ENCODE data around the gene SCAMP1.
A peak's percentile ranks its signal among the peaks of the same experiment; 100 is the strongest.
"Not testable (repeated sequence)": the region's sequence is repeated elsewhere in the genome, so short reads cannot be mapped to it uniquely, and the experiment has no call there.

The SCAMP1 gene

DNA sequence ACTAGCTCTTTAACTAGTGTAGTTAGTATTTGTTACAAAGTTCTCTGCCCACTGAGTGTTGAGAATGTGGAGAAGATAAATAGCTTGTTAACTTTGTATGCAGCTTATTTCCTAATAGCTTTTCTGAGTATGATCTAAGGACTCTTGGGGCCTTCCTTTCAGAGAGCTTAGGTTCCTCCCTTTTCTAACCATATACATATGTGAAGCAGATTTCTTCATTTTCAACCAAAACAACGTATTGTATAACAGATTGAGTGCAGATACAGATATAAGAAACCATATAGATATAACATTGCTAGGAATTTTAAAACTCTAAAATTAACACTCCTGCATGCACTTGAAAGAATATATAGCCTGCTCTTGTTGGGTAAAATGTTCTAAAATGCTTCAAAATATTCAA lies 70.4 kb downstream of the SCAMP1 start:
- H3K9me3 Mint-ChIP-seq = peaks cover 16% of the 10 kb centered on the region
- no peaks in the 10 kb centered on the region for H3K27me3 Mint-ChIP-seq
- no peak overlapping the region for H3K27ac Mint-ChIP-seq
- ATAC-seq = no peak
- no peak for DNase-seq
- H3K36me3 Mint-ChIP-seq (ENCODE audit: low read depth) = peaks cover 48% of the 10 kb centered on the region
- no peaks in the 10 kb centered on the region for H3K4me1 Mint-ChIP-seq
- H3K4me3 Mint-ChIP-seq = no peak overlapping the region

DNA sequence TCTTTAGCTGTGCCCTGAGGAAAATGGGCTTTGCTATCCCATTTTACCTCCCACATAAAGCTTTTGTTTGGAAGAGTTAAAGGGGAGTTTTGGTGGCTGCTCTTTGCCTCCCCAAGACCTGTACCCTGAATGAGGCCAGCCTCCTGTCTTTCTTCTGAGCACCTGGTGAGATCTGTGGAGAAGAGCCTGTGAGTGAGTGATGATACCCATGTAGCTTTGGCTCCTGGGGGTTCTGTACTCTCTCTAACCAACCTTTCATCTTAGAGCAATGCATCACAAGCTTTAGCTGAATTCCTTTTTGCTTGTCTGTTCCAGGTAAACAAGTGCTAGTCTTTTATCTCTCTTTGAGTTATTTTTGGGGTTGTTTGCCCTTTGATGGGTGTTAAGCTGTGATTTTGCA lies 73.6 kb downstream of the SCAMP1 start:
- no peaks in the 10 kb centered on the region for H3K4me1 Mint-ChIP-seq
- H3K36me3 Mint-ChIP-seq (ENCODE audit: low read depth) = peaks cover 48% of the 10 kb centered on the region
- H3K27me3 Mint-ChIP-seq = no peaks in the 10 kb centered on the region
- no peak overlapping the region for H3K27ac Mint-ChIP-seq
- DNase-seq = no peak
- no peak for ATAC-seq
- peaks cover 6% of the 10 kb centered on the region for H3K9me3 Mint-ChIP-seq
- H3K4me3 Mint-ChIP-seq = no peak overlapping the region

DNA sequence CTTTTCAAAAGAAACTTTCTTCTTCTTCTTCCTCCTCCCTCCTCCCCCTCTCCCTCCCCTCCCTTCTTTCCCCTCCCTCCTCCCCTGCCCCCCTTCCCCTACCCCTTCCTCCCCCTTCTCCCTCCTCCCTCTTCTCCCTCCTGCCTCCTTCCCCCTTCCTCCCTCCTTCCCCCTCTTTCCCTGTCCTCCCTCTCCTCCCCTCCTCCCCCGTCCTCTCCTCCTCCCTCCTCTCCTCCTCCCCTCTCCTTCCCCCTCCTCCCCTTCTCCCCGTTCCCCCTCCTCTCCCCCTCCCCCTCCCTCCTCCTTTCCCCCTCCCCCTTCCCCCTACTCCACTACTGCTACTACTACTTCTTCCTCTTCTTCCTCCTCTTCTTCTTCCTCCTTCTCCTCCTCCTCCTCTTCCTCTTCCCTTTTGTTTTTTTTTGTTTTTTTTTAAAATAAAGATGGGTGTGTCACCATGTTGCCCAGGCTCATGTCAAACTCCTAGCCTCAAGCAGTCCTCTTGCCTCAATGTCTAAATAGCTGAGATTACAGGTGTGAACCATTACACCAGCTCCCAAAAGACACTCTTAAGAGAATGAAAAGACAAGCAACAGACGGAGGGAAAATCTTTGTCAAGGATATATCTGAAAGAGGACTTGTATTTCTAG lies 87.5 kb downstream of the SCAMP1 start:
- peaks cover 5% of the 10 kb centered on the region for H3K9me3 Mint-ChIP-seq
- DNase-seq = no peak
- no peaks in the 10 kb centered on the region for H3K27me3 Mint-ChIP-seq
- no peaks in the 10 kb centered on the region for H3K4me1 Mint-ChIP-seq
- H3K4me3 Mint-ChIP-seq = no peak overlapping the region
- H3K27ac Mint-ChIP-seq = no peak overlapping the region
- H3K36me3 Mint-ChIP-seq (ENCODE audit: low read depth) = peaks cover 30% of the 10 kb centered on the region
- ATAC-seq = no peak

DNA sequence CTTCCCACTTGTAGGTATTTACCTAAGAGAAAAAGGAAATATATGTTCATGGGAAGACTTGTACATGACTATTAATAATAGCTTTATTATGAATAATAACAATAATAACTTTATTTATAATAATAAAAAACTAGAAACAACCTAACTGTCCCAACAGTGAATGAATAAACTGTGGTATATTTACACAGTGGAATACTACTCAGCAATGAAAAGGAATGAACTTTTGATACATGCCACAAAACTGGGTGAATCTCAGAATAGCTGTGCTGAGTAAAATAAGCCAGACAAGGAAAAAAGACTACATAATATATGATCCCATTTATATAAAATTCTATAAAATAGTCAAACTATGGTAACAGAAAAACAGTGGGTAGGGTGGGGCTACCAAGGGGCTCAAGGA lies 88.7 kb downstream of the SCAMP1 start:
- H3K36me3 Mint-ChIP-seq (ENCODE audit: low read depth) = peaks cover 25% of the 10 kb centered on the region
- no peaks in the 10 kb centered on the region for H3K27me3 Mint-ChIP-seq
- H3K9me3 Mint-ChIP-seq = peaks cover 5% of the 10 kb centered on the region
- H3K27ac Mint-ChIP-seq = no peak overlapping the region
- H3K4me3 Mint-ChIP-seq = no peak overlapping the region
- ATAC-seq (no peak), DNase-seq (no peak)
- H3K4me1 Mint-ChIP-seq = no peaks in the 10 kb centered on the region

DNA sequence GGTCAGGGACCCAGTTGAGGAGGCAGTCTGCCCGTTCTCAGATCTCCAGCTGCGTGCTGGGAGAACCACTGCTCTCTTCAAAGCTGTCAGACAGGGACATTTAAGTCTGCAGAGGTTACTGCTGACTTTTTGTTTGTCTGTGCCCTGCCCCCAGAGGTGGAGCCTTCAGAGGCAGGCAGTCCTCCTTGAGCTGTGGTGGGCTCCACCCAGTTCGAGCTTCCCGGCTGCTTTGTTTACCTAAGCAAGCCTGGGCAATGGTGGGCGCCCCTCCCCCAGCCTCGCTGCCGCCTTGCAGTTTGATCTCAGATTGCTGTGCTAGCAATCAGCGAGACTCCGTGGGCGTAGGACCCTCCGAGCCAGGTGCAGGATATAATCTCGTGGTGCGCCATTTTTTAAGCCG lies 97.1 kb downstream of the SCAMP1 start:
- not testable (repeated sequence) for H3K9me3 Mint-ChIP-seq
- H3K36me3 Mint-ChIP-seq (ENCODE audit: low read depth) = peaks cover 22% of the 10 kb centered on the region

DNA sequence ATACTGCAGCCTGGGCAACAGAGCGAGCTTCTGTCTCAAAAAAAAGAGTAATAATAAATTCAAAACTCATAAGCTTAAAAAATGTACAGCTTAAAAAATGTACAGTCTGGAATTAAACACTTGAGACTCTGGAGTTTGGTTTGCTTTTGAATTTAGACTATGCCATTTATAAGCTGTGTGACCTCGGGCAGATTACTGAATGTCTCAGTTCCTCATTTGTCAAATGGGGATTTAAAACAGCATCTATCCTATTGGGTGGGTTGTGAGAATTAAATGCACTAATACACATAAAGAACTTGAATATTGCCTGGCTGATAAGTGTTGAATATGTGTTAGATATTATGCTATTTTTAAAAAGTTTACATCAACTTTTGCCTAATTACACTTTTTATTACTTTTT lies 98.4 kb downstream of the SCAMP1 start:
- H3K36me3 Mint-ChIP-seq (ENCODE audit: low read depth) = peaks cover 29% of the 10 kb centered on the region
- H3K4me3 Mint-ChIP-seq = no peak overlapping the region
- no peak for ATAC-seq
- H3K4me1 Mint-ChIP-seq = peaks cover 3% of the 10 kb centered on the region
- H3K27me3 Mint-ChIP-seq = no peaks in the 10 kb centered on the region
- H3K9me3 Mint-ChIP-seq = no peaks in the 10 kb centered on the region
- H3K27ac Mint-ChIP-seq = no peak overlapping the region
- no peak for DNase-seq

More for the DNA sequence above, 97.1 kb downstream of the SCAMP1 start:
- H3K27me3 Mint-ChIP-seq, ATAC-seq, H3K4me1 Mint-ChIP-seq, H3K27ac Mint-ChIP-seq, DNase-seq, H3K4me3 Mint-ChIP-seq: not testable (repeated sequence)

DNA sequence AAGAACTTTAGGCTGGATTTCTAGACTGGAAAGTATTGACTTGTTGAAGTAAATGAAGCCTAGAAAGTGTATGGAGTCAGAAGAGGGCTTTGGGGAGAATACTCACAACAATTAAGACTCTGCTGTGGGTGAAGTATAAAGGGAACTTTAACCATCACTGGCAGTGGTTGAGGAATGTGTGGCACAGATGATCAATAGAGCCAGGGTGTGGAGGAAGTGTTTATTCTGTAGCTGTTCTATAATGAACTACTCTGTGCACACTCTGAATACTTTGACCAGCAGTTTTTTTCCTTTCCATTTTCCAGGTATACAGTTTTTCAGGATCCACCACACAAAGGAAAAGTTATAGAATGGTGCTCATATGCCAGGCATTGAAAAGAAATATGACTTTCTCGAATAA lies 106.7 kb downstream of the SCAMP1 start:
- H3K4me1 Mint-ChIP-seq = no peaks in the 10 kb centered on the region
- no peaks in the 10 kb centered on the region for H3K9me3 Mint-ChIP-seq
- H3K27ac Mint-ChIP-seq = no peak overlapping the region
- H3K27me3 Mint-ChIP-seq = no peaks in the 10 kb centered on the region
- H3K4me3 Mint-ChIP-seq = no peak overlapping the region
- H3K36me3 Mint-ChIP-seq (ENCODE audit: low read depth) = peaks cover 16% of the 10 kb centered on the region
- no peak for ATAC-seq
- no peak for DNase-seq

DNA sequence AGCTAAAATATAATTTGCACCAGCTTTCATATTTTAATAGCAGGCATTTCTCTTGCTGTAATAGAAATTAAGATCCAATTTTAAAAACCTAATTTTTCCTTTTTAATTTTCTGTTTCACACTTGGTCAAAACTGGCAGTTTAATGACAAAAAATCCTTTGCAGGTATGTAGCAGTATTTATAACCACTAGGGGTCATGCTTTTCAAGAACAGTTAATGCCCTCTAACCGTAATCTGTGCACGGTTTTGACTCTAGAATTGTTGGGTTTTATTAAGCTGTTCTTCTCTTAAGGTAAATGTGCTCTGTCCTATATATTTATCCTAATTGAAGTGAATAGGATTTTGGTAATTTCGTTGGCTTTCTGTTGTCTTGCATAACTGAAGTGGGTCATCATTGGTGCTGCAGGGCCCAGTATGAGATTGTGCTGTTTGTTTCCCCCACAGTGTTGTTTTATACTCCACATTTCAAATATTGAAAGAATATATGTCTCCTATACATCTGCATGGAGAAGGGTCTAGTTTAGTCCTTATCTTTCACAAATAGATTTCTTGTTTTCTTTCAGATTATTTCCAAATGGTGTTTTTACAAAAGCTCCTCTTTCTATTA lies 107.4 kb downstream of the SCAMP1 start:
- ATAC-seq (no peak), DNase-seq (no peak)
- Mint-ChIP-seq H3K27me3 (no peaks in the 10 kb centered on the region), H3K4me1 (no peaks in the 10 kb centered on the region), H3K9me3 (no peaks in the 10 kb centered on the region), H3K4me3 (no peak overlapping the region), H3K36me3 (ENCODE audit: low read depth) (peaks cover 13% of the 10 kb centered on the region), H3K27ac (no peak overlapping the region)

DNA sequence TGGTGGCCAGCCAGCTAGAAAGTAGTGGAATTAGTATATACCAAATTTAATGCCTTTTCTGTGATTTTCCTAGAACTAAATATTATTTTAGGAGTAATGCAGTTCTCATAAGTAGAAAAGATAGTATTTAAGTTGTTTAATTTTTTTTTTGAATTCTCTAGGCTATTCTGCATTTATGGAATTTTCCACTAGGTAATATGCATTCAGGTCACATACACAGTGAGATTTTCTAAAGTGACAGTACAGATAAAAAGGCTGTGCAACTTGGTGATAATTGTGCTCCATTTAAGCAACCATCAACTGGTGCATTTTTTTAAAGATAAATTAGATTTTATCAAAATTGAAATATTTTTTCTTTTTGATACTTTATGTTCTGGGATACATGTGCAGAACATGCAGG lies 111.5 kb downstream of the SCAMP1 start:
- no peaks in the 10 kb centered on the region for H3K9me3 Mint-ChIP-seq
- H3K4me3 Mint-ChIP-seq = no peak overlapping the region
- no peaks in the 10 kb centered on the region for H3K27me3 Mint-ChIP-seq
- H3K36me3 Mint-ChIP-seq (ENCODE audit: low read depth) = no peaks in the 10 kb centered on the region
- no peaks in the 10 kb centered on the region for H3K4me1 Mint-ChIP-seq
- DNase-seq (no peak), ATAC-seq (no peak)
- no peak overlapping the region for H3K27ac Mint-ChIP-seq

DNA sequence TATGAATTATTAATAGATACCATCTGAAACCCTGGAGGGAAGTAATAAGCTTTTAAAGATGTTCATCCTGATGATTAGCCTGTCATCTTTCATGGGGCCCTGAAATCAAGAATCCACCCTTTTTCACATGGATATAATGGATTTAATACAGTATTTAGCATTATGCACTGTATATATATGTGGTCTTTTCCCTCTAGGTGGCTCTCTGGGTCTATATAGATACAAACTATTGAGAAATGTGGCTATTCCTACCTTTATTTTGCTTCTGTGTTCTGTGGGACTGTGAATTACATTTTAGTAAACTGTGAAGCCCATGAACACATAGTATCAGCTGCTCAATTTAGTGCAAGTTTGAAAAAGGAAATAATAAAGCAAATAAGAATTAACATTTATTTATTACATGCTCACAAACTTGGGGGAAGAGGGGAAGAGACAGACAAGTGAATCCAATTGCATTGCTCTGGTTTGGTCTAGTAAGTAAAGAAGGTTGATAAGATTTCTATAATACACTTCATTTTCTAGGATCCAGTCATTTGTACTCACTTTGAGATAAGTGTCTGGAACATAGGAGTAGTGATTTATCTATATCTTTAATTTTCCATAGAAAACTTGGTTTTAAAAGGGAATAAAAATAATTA lies 112.2 kb downstream of the SCAMP1 start:
- no peaks in the 10 kb centered on the region for H3K36me3 Mint-ChIP-seq (ENCODE audit: low read depth)
- H3K27ac Mint-ChIP-seq = no peak overlapping the region
- H3K4me3 Mint-ChIP-seq = no peak overlapping the region
- DNase-seq (no peak), ATAC-seq (no peak)
- no peaks in the 10 kb centered on the region for H3K27me3 Mint-ChIP-seq
- no peaks in the 10 kb centered on the region for H3K4me1 Mint-ChIP-seq
- no peaks in the 10 kb centered on the region for H3K9me3 Mint-ChIP-seq

DNA sequence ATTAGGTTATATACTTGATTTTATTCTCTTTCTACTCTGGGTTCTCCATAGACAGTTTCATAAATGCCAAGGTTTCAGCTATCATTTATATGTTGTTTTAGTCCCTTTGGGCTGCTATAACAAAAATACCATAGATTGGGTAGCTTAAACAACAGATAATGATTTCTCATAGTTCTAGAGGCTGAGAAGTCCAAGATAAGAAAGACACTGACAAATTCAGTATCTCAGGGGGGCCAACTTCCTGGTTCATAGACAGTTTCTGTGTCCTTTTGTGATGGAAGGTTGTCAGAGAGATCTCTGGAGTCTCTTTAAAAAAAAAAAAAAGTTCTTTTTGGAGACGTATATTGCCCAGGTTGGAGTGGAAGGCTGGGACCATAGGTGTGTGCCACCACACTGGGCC lies 113.3 kb downstream of the SCAMP1 start:
- H3K27me3 Mint-ChIP-seq = no peaks in the 10 kb centered on the region
- H3K9me3 Mint-ChIP-seq = no peaks in the 10 kb centered on the region
- H3K4me3 Mint-ChIP-seq = no peak overlapping the region
- no peak overlapping the region for H3K27ac Mint-ChIP-seq
- H3K4me1 Mint-ChIP-seq = no peaks in the 10 kb centered on the region
- no peak for ATAC-seq
- H3K36me3 Mint-ChIP-seq (ENCODE audit: low read depth) = no peaks in the 10 kb centered on the region
- DNase-seq = no peak

DNA sequence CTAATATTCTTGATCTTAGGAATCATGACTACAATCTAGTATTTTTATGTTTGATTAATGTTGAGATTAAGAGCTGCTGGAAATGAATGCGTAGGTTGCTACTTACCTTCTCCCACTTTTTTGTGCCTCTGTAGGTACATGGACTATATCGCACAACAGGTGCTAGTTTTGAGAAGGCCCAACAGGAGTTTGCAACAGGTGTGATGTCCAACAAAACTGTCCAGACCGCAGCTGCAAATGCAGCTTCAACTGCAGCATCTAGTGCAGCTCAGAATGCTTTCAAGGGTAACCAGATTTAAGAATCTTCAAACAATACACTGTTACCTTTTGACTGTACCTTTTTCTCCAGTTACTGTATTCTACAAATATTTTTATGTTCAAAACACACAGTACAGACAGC lies 115.0 kb downstream of the SCAMP1 start:
- no peak overlapping the region for H3K27ac Mint-ChIP-seq

DNA sequence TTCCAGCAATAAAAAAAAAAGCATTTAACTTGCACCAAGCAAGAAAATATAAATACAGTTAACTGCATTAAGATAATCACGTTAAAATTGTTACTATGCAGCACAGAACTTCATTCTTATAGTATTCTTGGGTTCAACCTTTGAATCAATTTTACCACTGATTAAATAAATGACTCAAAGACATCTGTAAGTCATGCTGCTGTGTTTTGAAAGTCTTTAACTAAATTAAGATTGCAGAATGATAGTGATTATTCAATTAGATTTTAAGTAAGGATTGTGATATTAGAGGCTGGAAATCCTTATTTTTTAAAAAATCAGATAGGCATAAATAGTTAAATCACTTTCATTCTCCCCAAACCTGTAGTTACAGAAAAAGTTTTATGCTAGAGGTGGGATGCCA lies 116.4 kb downstream of the SCAMP1 start:
- no peak for DNase-seq
- no peak overlapping the region for H3K27ac Mint-ChIP-seq
- H3K36me3 Mint-ChIP-seq (ENCODE audit: low read depth) = peaks cover 1% of the 10 kb centered on the region
- H3K4me3 Mint-ChIP-seq = no peak overlapping the region
- H3K27me3 Mint-ChIP-seq = no peaks in the 10 kb centered on the region
- no peaks in the 10 kb centered on the region for H3K4me1 Mint-ChIP-seq
- no peaks in the 10 kb centered on the region for H3K9me3 Mint-ChIP-seq
- ATAC-seq = no peak

More for the DNA sequence above, 115.0 kb downstream of the SCAMP1 start:
- H3K27me3 Mint-ChIP-seq = no peaks in the 10 kb centered on the region
- DNase-seq (no peak), ATAC-seq (no peak)
- no peaks in the 10 kb centered on the region for H3K9me3 Mint-ChIP-seq
- no peak overlapping the region for H3K4me3 Mint-ChIP-seq
- H3K4me1 Mint-ChIP-seq = no peaks in the 10 kb centered on the region
- peaks cover 1% of the 10 kb centered on the region for H3K36me3 Mint-ChIP-seq (ENCODE audit: low read depth)

DNA sequence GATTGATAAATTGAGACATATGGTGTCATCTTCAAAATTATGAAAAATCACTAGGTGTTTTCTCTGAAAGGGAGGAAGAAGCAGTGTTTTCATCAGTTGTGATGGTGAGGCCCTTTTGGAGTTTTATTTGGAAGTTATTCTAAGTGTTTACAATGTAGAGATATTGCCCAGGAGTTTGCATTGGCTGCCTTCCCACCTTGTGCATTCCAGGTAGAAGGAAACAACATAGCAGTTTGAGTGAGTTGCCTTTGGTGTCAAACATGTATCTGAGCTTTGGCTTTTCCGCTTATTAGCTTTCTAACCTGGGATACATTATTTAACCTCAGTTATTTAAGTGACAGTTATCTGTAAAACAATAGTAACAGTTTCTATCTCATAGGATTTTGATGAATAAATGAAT lies 122.5 kb downstream of the SCAMP1 start:
- no peak overlapping the region for H3K4me3 Mint-ChIP-seq
- no peaks in the 10 kb centered on the region for H3K9me3 Mint-ChIP-seq
- no peak overlapping the region for H3K27ac Mint-ChIP-seq
- H3K36me3 Mint-ChIP-seq (ENCODE audit: low read depth) = peaks cover 1% of the 10 kb centered on the region
- ATAC-seq = no peak
- H3K4me1 Mint-ChIP-seq = peaks cover 15% of the 10 kb centered on the region
- no peak for DNase-seq
- no peaks in the 10 kb centered on the region for H3K27me3 Mint-ChIP-seq

DNA sequence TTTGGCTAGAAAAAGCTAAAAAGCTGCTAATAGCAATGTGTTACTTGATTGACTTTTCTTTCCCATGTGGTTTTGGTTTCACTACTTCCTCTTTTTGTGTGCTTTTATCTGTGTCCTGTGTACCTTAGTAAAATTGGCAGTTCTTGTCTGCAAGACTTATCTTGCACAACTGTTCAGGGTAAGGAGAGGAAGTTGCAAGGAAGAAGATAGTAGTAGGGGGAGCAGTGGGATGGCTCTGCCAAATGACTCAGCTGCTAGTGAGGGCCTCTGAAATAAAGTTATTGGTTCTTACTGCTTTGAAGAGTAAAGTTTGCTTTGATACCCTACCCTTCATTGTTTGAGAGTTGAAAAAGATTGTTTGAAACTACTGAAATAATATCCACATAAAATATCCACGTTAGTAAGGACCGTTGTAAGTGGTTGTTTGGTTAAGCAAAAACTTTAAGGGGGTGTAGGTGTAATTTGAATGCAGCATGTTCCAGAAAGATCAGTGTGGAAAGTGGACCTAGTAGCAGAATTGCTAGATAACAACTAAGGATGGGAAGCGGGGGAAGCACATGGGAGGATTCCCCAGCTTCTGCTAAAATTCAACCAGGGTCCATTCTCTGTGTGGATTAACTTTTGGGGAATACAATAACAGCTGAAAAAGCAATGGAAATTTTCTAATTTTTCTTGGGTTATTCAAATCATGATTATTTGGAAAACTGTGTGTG lies 123.5 kb downstream of the SCAMP1 start:
- H3K27ac Mint-ChIP-seq = no peak overlapping the region
- H3K9me3 Mint-ChIP-seq = no peaks in the 10 kb centered on the region
- no peaks in the 10 kb centered on the region for H3K27me3 Mint-ChIP-seq
- H3K36me3 Mint-ChIP-seq (ENCODE audit: low read depth) = peaks cover 8% of the 10 kb centered on the region
- no peak overlapping the region for H3K4me3 Mint-ChIP-seq
- H3K4me1 Mint-ChIP-seq = peaks cover 15% of the 10 kb centered on the region
- no peak for DNase-seq
- ATAC-seq = peak; percentile 46
